ENCODE results near the gene PPA2. TPM values are rescaled to one million over a fixed set of nuclear protein-coding genes. Genes with fewer than 3 reads are reported as not detected.

The PPA2 gene
- total and polyA plus RNA-seq, 10 of the 15 experiments (the other 5 are each of a cell fraction or from before 2014, with no cell fraction given) = 93.8 to 293 (median 146) TPM

GRCh38 chr4:105509291-105509690, 35.4 kb upstream of the PPA2 start (continued):
- peak; percentile 59; the same call in 1 of the 2 replicates for TF ChIP-seq BACH1 (IDR thresholded peaks at IDR 0.05; ENCODE audit: borderline replicate concordance)
- no peak for TF ChIP-seq SUPT20H (IDR thresholded peaks at IDR 0.05; ENCODE audit: borderline replicate concordance, control insufficient read depth, low read depth, low read length)
- no peak; a peak in 1 of 4 replicates for TF ChIP-seq CEBPB (IDR thresholded peaks at IDR 0.05; ENCODE audit: borderline replicate concordance in 1 of 2, low read depth in 2 of 2, low read length in 2 of 2)
- peak; percentile 20; the same call in 1 of the 2 replicates for TF ChIP-seq MEF2A (IDR thresholded peaks at IDR 0.05; ENCODE audit: insufficient read depth, low read depth, low read length)
- no peak for TF ChIP-seq POU2F2 (IDR thresholded peaks at IDR 0.05; ENCODE audit: borderline replicate concordance, low read depth, low read length)
- TF ChIP-seq NR2F1 (conservative IDR thresholded peaks at IDR 0.05) = no peak
- TF ChIP-seq FOXK2 (IDR thresholded peaks at IDR 0.05) = no peak
- no peak for TF ChIP-seq PBX3 (IDR thresholded peaks at IDR 0.05; ENCODE audit: insufficient replicate concordance, low read depth, low read length)
- TF ChIP-seq ZNF592 (IDR thresholded peaks at IDR 0.05) = no peak
- peak; percentile 57; the same call in 1 of the 2 replicates for TF ChIP-seq IRF4 (IDR thresholded peaks at IDR 0.05; ENCODE audit: low read depth, low read length)
- TF ChIP-seq ZNF274 (IDR thresholded peaks at IDR 0.05; ENCODE audit: insufficient read depth, insufficient read length) = no peak
- TF ChIP-seq JUNB (IDR thresholded peaks at IDR 0.05) = peak; percentile 84
- peak; percentile 91 for TF ChIP-seq ATF7 (IDR thresholded peaks at IDR 0.05; ENCODE audit: low read depth)
- TF ChIP-seq SPI1 (IDR thresholded peaks at IDR 0.05; ENCODE audit: borderline replicate concordance, insufficient read depth, low read depth, low read length) = peak; percentile 97
- TF ChIP-seq DPF2 (IDR thresholded peaks at IDR 0.05) = peak; percentile 97
- no peak for TF ChIP-seq NR2C1 (IDR thresholded peaks at IDR 0.05)
- no peak for TF ChIP-seq ZBTB11 (CRISPR knock-in tag; IDR thresholded peaks at IDR 0.05)
- TF ChIP-seq POLR2AphosphoS2 (IDR thresholded peaks at IDR 0.05; ENCODE audit: low read depth, low read length) = no peak
- TF ChIP-seq MTA2 (IDR thresholded peaks at IDR 0.05; ENCODE audit: low read depth) = peak; percentile 94
- no peak for TF ChIP-seq TCF7 (IDR thresholded peaks at IDR 0.05; ENCODE audit: borderline replicate concordance)
- TF ChIP-seq FOXM1 (IDR thresholded peaks at IDR 0.05; ENCODE audit: low read depth, low read length) = no peak
- peak; percentile 65 for TF ChIP-seq RELB (IDR thresholded peaks at IDR 0.05; ENCODE audit: low read depth)

Measured in GM12878 (cell line).